Gastrocnemius medialis (tissue), 4 donors: Measurements from ENCODE around the gene LRRC72. TPM values are rescaled to one million over a fixed set of nuclear protein-coding genes. Genes with fewer than 3 reads are reported as not detected.

ENCODE experiments used
- ATAC-seq, 2 donors: fragments of 150-250 bp; one replicate each; pipeline ENCODE4 v1.9.1; 2016
- DNase-seq, 2 donors: peaks; one replicate each; pipeline ENCODE4 v3.0.0-alpha.2; 2019
- H3K27ac ChIP-seq, 4 donors: fragments of 200-600 bp; sonication (generic); 1 replicate in 1 of 4; 2 replicates in 3 of 4; pipeline ENCODE4 v1.5.1; 2016 to 2018; ENCODE audit warnings: mild to moderate bottlenecking in 2 of 4, moderate library complexity in 1 of 4
- H3K27me3 ChIP-seq, 3 donors: fragments of 200-600 bp; sonication (generic) in 2 of 3; 1 replicate in 1 of 3; 2 replicates in 2 of 3; pipeline versions ENCODE4 v1.5.1 to v1.6.0; 2016 to 2019; ENCODE audit warnings: mild to moderate bottlenecking in 1 of 3, moderate library complexity in 1 of 3
- H3K36me3 ChIP-seq, 2 donors: fragments of 200-600 bp; sonication (generic) in 1 of 2; one replicate each; pipeline ENCODE4 v1.5.1; 2017 to 2018
- H3K4me1 ChIP-seq, 2 donors: fragments of 200-600 bp; sonication (generic) in 1 of 2; one replicate each; pipeline ENCODE4 v1.5.1; 2016 to 2017; ENCODE audit warnings: mild to moderate bottlenecking in 2 of 2
- H3K4me3 ChIP-seq, 4 donors: fragments of 200-600 bp; sonication (generic) in 3 of 4; 1 replicate in 1 of 4; 2 replicates in 3 of 4; pipeline ENCODE4 v1.5.1; 2016 to 2019; ENCODE audit warnings: mild to moderate bottlenecking in 2 of 4
- H3K9me3 ChIP-seq, 3 donors: fragments of 200-600 bp; sonication (generic) in 2 of 3; 1 replicate in 1 of 3; 2 replicates in 2 of 3; pipeline ENCODE4 v1.5.1; 2016 to 2019
- CTCF ChIP-seq, 5 experiments: fragments of 450-650 bp in 3 of 5; fragments of 200-600 bp in 2 of 5; sonication (generic) in 2 of 5; IDR thresholded peaks in 4 of 5; conservative IDR thresholded peaks in 1 of 5; 1 replicate in 4 of 5; 2 replicates in 1 of 5; pipeline ENCODE4 v1.5.1; 2016 to 2019; ENCODE audit warnings: antibody characterized with exemption in 5 of 5, mild to moderate bottlenecking in 3 of 5, moderate library complexity in 3 of 5
- POLR2A ChIP-seq, 2 donors: fragments of 450-650 bp; IDR thresholded peaks; one replicate each; pipeline ENCODE4 v1.6.1; 2017; ENCODE audit warnings: antibody characterized with exemption in 2 of 2, mild to moderate bottlenecking in 2 of 2, moderate library complexity in 2 of 2
- in situ Hi-C, 4 donors: fragments of 200-750 bp; cut with MboI; loops; one replicate each; pipeline versions ENCODE4 v1.15.0 to v1.8.0; 2017; ENCODE audit warnings: low sequenced_read_pairs in 4 of 4
- intact Hi-C: fragments of 100-400 bp; cut with DNase I; formaldehyde crosslinking; loops from one replicate; pipeline ENCODE4 v1.15.1; 2023; ENCODE audit warnings: low total_unique reads
- total RNA-seq, 4 donors: library from RNA; depleted of rRNA; stranded (reverse); fragments of >200 nt; gene quantifications; one replicate each; pipeline versions ENCODE4 v1.1.0 to v1.2.3, GENCODE V29; 2016

The LRRC72 gene
- total RNA-seq, 4 donors from 2014 or later: not detected

GRCh38 chr7:16543456-16543855, 16.8 kb downstream of the LRRC72 start:
- Histone ChIP-seq H3K9me3 (no peaks in the 10 kb centered on the region), H3K27me3 (no peaks in the 10 kb centered on the region), H3K4me1 (no peaks in the 10 kb centered on the region), H3K27ac (no peak overlapping the region), H3K36me3 (no peaks in the 10 kb centered on the region), H3K4me3 (no peak overlapping the region)
- DNase-seq: no peak
- TF ChIP-seq CTCF (IDR thresholded peaks at IDR 0.05 in 4 of 5, conservative IDR thresholded peaks at IDR 0.05 in 1 of 5) (no peak), POLR2A (IDR thresholded peaks at IDR 0.05) (no peak)
- intact Hi-C loops (no loop called here), in situ Hi-C loops (no loop called here)
- no peak for ATAC-seq

GRCh38 chr7:16546921-16547505, 20.4 kb downstream of the LRRC72 start:
- H3K9me3 ChIP-seq: no peaks in the 10 kb centered on the region
- H3K4me3 ChIP-seq: no peak overlapping the region
- no peak for DNase-seq
- H3K27me3 ChIP-seq: no peaks in the 10 kb centered on the region
- no peaks in the 10 kb centered on the region for H3K4me1 ChIP-seq
- H3K36me3 ChIP-seq: no peaks in the 10 kb centered on the region
- ATAC-seq: no peak
- intact Hi-C loops: no loop called here
- no peak overlapping the region for H3K27ac ChIP-seq
- in situ Hi-C loops: no loop called here
- TF ChIP-seq POLR2A (IDR thresholded peaks at IDR 0.05): no peak
- TF ChIP-seq CTCF (IDR thresholded peaks at IDR 0.05 in 4 of 5, conservative IDR thresholded peaks at IDR 0.05 in 1 of 5): no peak

- TF ChIP-seq POLR2A (IDR thresholded peaks at IDR 0.05): no peak
- no peak for TF ChIP-seq CTCF (IDR thresholded peaks at IDR 0.05 in 4 of 5, conservative IDR thresholded peaks at IDR 0.05 in 1 of 5)
- no peaks in the 10 kb centered on the region for H3K36me3 ChIP-seq
- intact Hi-C loops: no loop called here
Observed at GRCh38 chr7:16548428-16548827, 21.8 kb downstream of the LRRC72 start.

GRCh38 chr7:16550671-16551070, 24.0 kb downstream of the LRRC72 start:
- intact Hi-C loops (no loop called here), in situ Hi-C loops (loop anchor here in 2 of 4 donors (25.0 kb wide), 2 partner anchors 88 to 1238 kb away; partner anchors contain the start of gene SOSTDC1 (in 1 of the 2))
- DNase-seq (no peak), ATAC-seq (no peak)
- Histone ChIP-seq H3K27me3 (no peaks in the 10 kb centered on the region), H3K27ac (no peak overlapping the region), H3K4me1 (no peaks in the 10 kb centered on the region), H3K4me3 (no peak overlapping the region), H3K9me3 (no peaks in the 10 kb centered on the region), H3K36me3 (no peaks in the 10 kb centered on the region)
- TF ChIP-seq POLR2A (IDR thresholded peaks at IDR 0.05): no peak
- TF ChIP-seq CTCF (IDR thresholded peaks at IDR 0.05 in 4 of 5, conservative IDR thresholded peaks at IDR 0.05 in 1 of 5): no peak

More at GRCh38 chr7:16548428-16548827, 21.8 kb downstream of the LRRC72 start:
- in situ Hi-C loops: no loop called here
- no peaks in the 10 kb centered on the region for H3K9me3 ChIP-seq
- DNase-seq (no peak), ATAC-seq (no peak)
- no peak overlapping the region for H3K4me3 ChIP-seq
- no peaks in the 10 kb centered on the region for H3K27me3 ChIP-seq
- no peaks in the 10 kb centered on the region for H3K4me1 ChIP-seq
- no peak overlapping the region for H3K27ac ChIP-seq
